ENCODE results near the gene FCRLB. TPM values are rescaled to one million over a fixed set of nuclear protein-coding genes. Genes with fewer than 3 reads are reported as not detected.

The FCRLB gene
- total and polyA plus RNA-seq, 4 donors, result 0.33 to 2.9 (median 0.57) TPM

DNA sequence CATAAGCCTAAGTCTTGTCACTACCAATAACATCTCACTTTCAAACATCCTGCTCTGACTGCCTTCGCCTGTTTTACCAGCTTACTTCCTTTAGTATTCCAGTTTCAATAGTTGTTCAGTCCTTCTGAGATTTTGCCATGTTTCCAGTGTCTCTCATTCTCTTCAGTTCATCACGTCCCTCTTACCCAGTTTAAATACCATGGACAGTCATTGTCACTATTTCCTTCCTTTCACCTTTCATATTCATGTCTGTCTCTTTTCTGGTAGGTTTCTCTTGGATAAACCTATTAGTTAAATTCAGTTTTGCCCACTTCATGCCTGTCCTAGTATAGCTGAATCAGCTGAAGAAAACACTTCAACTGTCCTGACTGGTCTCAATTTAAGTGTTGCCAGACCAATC lies 50.6 kb downstream of the FCRLB start:
- Histone ChIP-seq H3K9ac (ENCODE audit: low read depth in 1 of 2, low read length in 2 of 2) (no peak overlapping the region), H3K9me3 (ENCODE audit: control insufficient read depth in 4 of 4, low read length in 3 of 4) (no peaks in the 10 kb centered on the region), H3K36me3 (ENCODE audit: control insufficient read depth in 4 of 4, insufficient read depth in 3 of 4, low read depth in 1 of 4, low read length in 3 of 4) (peaks cover 0 to 2% (median 0%) of the 10 kb centered on the region in 4 donors), H3K27me3 (ENCODE audit: control insufficient read depth in 4 of 4, insufficient read depth in 4 of 4, low read length in 3 of 4) (no peaks in the 10 kb centered on the region), H3K4me3 (ENCODE audit: low read depth in 1 of 3, low read length in 3 of 3) (no peak overlapping the region), H3K4me1 (ENCODE audit: control insufficient read depth in 4 of 4, insufficient read depth in 4 of 4, low read length in 3 of 4) (peaks cover 7 to 41% (median 21%) of the 10 kb centered on the region in 4 donors), H3K27ac (ENCODE audit: low read depth in 1 of 2, low read length in 2 of 2) (peak overlapping the region in 1 of 2 donors; percentile 41)
- 83% methylated on average over 2 of the region's 2 CpGs for WGBS
- TF ChIP-seq RAD21 (IDR thresholded peaks at IDR 0.05) (no peak), FOXA1 (IDR thresholded peaks at IDR 0.05) (no peak)
- TF ChIP-seq, protein P1, sequence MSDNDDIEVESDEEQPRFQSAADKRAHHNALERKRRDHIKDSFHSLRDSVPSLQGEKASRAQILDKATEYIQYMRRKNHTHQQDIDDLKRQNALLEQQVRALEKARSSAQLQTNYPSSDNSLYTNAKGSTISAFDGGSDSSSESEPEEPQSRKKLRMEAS (IDR thresholded peaks at IDR 0.05), result no peak
- no peak for DNase-seq (ENCODE audit: low spot score)

- TF ChIP-seq TAF1 (conservative IDR thresholded peaks at IDR 0.05) (no peak), JUND (IDR thresholded peaks at IDR 0.05) (no peak), SP1 (IDR thresholded peaks at IDR 0.05) (no peak), GABPA (IDR thresholded peaks at IDR 0.05 in 1 of 2, conservative IDR thresholded peaks at IDR 0.05 in 1 of 2) (no peak), NR2F2 (IDR thresholded peaks at IDR 0.05) (no peak), RXRA (IDR thresholded peaks at IDR 0.05) (no peak)
- Histone ChIP-seq H3K9ac (ENCODE audit: low read depth in 1 of 2, low read length in 2 of 2) (no peak overlapping the region), H3K4me3 (ENCODE audit: low read depth in 1 of 3, low read length in 3 of 3) (no peak overlapping the region), H3K27me3 (ENCODE audit: control insufficient read depth in 4 of 4, insufficient read depth in 4 of 4, low read length in 3 of 4) (no peaks in the 10 kb centered on the region), H3K27ac (ENCODE audit: low read depth in 1 of 2, low read length in 2 of 2) (peak overlapping the region in 1 of 2 donors; percentile 41), H3K4me1 (ENCODE audit: control insufficient read depth in 4 of 4, insufficient read depth in 4 of 4, low read length in 3 of 4) (peaks cover 4 to 37% (median 17%) of the 10 kb centered on the region in 4 donors), H3K9me3 (ENCODE audit: control insufficient read depth in 4 of 4, low read length in 3 of 4) (no peaks in the 10 kb centered on the region), H3K36me3 (ENCODE audit: control insufficient read depth in 4 of 4, insufficient read depth in 3 of 4, low read depth in 1 of 4, low read length in 3 of 4) (peaks cover 0 to 2% (median 0%) of the 10 kb centered on the region in 4 donors)
- DNase-seq (ENCODE audit: low spot score), result no peak
These were observed 51.1 kb downstream of the FCRLB start for GRCh38 chr1:161772397-161772796.

- H3K9ac ChIP-seq (ENCODE audit: low read depth in 1 of 2, low read length in 2 of 2), result no peak overlapping the region
- no peak for DNase-seq (ENCODE audit: low spot score)
- no peak overlapping the region for H3K27ac ChIP-seq (ENCODE audit: low read depth in 1 of 2, low read length in 2 of 2)
- H3K4me3 ChIP-seq (ENCODE audit: low read depth in 1 of 3, low read length in 3 of 3), result no peak overlapping the region
- TF ChIP-seq RAD21 (IDR thresholded peaks at IDR 0.05) (no peak), REST (IDR thresholded peaks at IDR 0.05) (no peak), YY1 (IDR thresholded peaks at IDR 0.05) (no peak), JUND (IDR thresholded peaks at IDR 0.05) (no peak), HNF4A (conservative IDR thresholded peaks at IDR 0.05) (no peak), TAF1 (conservative IDR thresholded peaks at IDR 0.05) (no peak), HNF4G (IDR thresholded peaks at IDR 0.05) (no peak), FOXA1 (IDR thresholded peaks at IDR 0.05) (no peak), FOXA2 (IDR thresholded peaks at IDR 0.05) (no peak), GABPA (IDR thresholded peaks at IDR 0.05 in 1 of 2, conservative IDR thresholded peaks at IDR 0.05 in 1 of 2) (no peak)
- TF ChIP-seq, protein P2, sequence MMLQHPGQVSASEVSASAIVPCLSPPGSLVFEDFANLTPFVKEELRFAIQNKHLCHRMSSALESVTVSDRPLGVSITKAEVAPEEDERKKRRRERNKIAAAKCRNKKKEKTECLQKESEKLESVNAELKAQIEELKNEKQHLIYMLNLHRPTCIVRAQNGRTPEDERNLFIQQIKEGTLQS (IDR thresholded peaks at IDR 0.05), result no peak
- TF ChIP-seq, protein P3, sequence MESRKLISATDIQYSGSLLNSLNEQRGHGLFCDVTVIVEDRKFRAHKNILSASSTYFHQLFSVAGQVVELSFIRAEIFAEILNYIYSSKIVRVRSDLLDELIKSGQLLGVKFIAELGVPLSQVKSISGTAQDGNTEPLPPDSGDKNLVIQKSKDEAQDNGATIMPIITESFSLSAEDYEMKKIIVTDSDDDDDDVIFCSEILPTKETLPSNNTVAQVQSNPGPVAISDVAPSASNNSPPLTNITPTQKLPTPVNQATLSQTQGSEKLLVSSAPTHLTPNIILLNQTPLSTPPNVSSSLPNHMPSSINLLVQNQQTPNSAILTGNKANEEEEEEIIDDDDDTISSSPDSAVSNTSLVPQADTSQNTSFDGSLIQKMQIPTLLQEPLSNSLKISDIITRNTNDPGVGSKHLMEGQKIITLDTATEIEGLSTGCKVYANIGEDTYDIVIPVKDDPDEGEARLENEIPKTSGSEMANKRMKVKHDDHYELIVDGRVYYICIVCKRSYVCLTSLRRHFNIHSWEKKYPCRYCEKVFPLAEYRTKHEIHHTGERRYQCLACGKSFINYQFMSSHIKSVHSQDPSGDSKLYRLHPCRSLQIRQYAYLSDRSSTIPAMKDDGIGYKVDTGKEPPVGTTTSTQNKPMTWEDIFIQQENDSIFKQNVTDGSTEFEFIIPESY (IDR thresholded peaks at IDR 0.05), result no peak
- TF ChIP-seq, protein P1 (IDR thresholded peaks at IDR 0.05), result no peak
- peaks cover 3 to 24% (median 5%) of the 10 kb centered on the region in 4 donors for H3K4me1 ChIP-seq (ENCODE audit: control insufficient read depth in 4 of 4, insufficient read depth in 4 of 4, low read length in 3 of 4)
- no peaks in the 10 kb centered on the region for H3K27me3 ChIP-seq (ENCODE audit: control insufficient read depth in 4 of 4, insufficient read depth in 4 of 4, low read length in 3 of 4)
- no peaks in the 10 kb centered on the region for H3K36me3 ChIP-seq (ENCODE audit: control insufficient read depth in 4 of 4, insufficient read depth in 3 of 4, low read depth in 1 of 4, low read length in 3 of 4)
- WGBS, result 70% methylated on average over 4 of the region's 4 CpGs
- H3K9me3 ChIP-seq (ENCODE audit: control insufficient read depth in 4 of 4, low read length in 3 of 4), result no peaks in the 10 kb centered on the region
These were observed 52.4 kb downstream of the FCRLB start for GRCh38 chr1:161773791-161774190.
